Aorta (tissue), 5 donors: ENCODE data around the gene FAM50B. TPM values are rescaled to one million over a fixed set of nuclear protein-coding genes. Genes with fewer than 3 reads are reported as not detected.

Experiments
- ATAC-seq: fragments of 200-7000 bp; cut with Tn5 transposase; one replicate; pipeline ENCODE4 v1.9.1; 2022; ENCODE audit warnings: moderate library complexity; ENCODE audit not compliant: low FRiP score
- DNase-seq, 2 donors: peaks; one replicate each; pipeline ENCODE4 v3.0.0-alpha.2; 2020
- H3K27ac ChIP-seq, 2 donors: one replicate each; pipeline ENCODE4 v1.5.1; 2013; ENCODE audit warnings: low read length in 2 of 2, mild to moderate bottlenecking in 2 of 2, moderate library complexity in 2 of 2, control low read depth in 1 of 2, inconsistent platforms in 1 of 2, low read depth in 1 of 2
- H3K27me3 ChIP-seq, 2 donors: one replicate each; pipeline ENCODE4 v1.6.1; 2013; ENCODE audit warnings: control low read depth in 1 of 2, low read length in 1 of 2, mild to moderate bottlenecking in 1 of 2, moderate library complexity in 1 of 2; ENCODE audit not compliant: insufficient read depth in 2 of 2, control insufficient read depth in 1 of 2
- H3K36me3 ChIP-seq, 2 donors: one replicate each; pipeline ENCODE4 v1.6.1; 2013; ENCODE audit warnings: control low read depth in 1 of 2, low read length in 1 of 2, mild to moderate bottlenecking in 1 of 2; ENCODE audit not compliant: insufficient read depth in 2 of 2, control insufficient read depth in 1 of 2
- H3K4me1 ChIP-seq, 2 donors: one replicate each; pipeline ENCODE4 v1.6.1; 2013; ENCODE audit warnings: low read length in 2 of 2, control low read depth in 1 of 2, mild to moderate bottlenecking in 1 of 2, moderate library complexity in 1 of 2; ENCODE audit not compliant: insufficient read depth in 2 of 2, control insufficient read depth in 1 of 2
- H3K4me3 ChIP-seq, 2 donors: one replicate each; pipeline ENCODE4 v1.5.1; 2013; ENCODE audit warnings: low read length in 2 of 2, control low read depth in 1 of 2, mild to moderate bottlenecking in 1 of 2
- H3K9me3 ChIP-seq: one replicate; pipeline ENCODE4 v1.6.1; 2013; ENCODE audit warnings: mild to moderate bottlenecking, low read length; ENCODE audit not compliant: control insufficient read depth
- WGBS, 2 donors: extraction: QIAGEN DNeasy Blood & Tissue Kit; methylation state at CpG; one replicate each; pipeline ENCODE4 v1.1.7; 2013; 5-methylcytosine and 5-hydroxymethylcytosine counted together
- intact Hi-C, 2 donors: fragments of 100-400 bp; cut with DNase I; formaldehyde crosslinking; loops; one replicate each; pipeline versions ENCODE4 v1.14.2 to v1.15.0; 2022
- polyA plus RNA-seq, 2 donors: library from polyadenylated mRNA; stranded (reverse); fragments of 200-250 nt; gene quantifications; one replicate each; pipeline ENCODE4 v1.2.3, GENCODE V29; 2013
- total RNA-seq, 2 donors: library from RNA; stranded (reverse); fragmentation: NEBNext Ultra II Directional; extraction: Animal tissue kit (Norgen Biotek cat#: 25700); gene quantifications; one replicate each; pipeline ENCODE4 v1.2.1, GENCODE V29; 2021
- donor health status: healthy with polysubstance abuse.
- donor health status: Bipolar disorder and iron deficiency.
- donor health status: DM: no; HTN: no; CAD: no.
- donor health status: DM: no; HTN: no; CAD: no.
- donor health status: DM: yes; HTN: yes; CAD: no.

FAM50B gene
- total and polyA plus RNA-seq, 4 donors, result 7.8 to 13.6 (median 10.4) TPM

DNA sequence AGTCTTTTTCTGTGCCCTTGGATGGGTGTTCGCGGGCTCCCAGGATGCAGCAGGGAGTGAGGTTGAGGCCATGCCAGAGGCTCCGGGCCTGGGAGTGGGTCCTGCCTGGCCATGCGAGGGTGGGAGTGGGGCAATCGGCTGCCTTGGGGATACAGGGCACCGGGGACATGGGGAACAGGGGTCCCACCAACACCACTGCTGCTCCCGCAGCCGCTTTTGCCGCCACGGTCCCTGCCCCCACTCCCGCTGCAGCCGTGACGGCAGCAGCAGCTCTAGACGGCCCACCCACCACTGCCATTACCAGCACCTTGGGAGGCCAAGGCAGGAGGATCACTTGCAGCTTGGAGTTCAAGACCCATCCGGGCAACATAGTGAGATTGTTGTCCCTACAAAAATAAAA, 35.3 kb upstream of the FAM50B start:
- DNase-seq (no peak), ATAC-seq (no peak)
- intact Hi-C loops, result no loop called here
- Histone ChIP-seq H3K4me3 (no peak overlapping the region), H3K36me3 (no peaks in the 10 kb centered on the region), H3K9me3 (no peaks in the 10 kb centered on the region), H3K27ac (no peak overlapping the region), H3K4me1 (no peaks in the 10 kb centered on the region), H3K27me3 (no peaks in the 10 kb centered on the region)
- 96 to 97% methylated on average over 15 of the region's 15 CpGs for WGBS, 2 donors

DNA sequence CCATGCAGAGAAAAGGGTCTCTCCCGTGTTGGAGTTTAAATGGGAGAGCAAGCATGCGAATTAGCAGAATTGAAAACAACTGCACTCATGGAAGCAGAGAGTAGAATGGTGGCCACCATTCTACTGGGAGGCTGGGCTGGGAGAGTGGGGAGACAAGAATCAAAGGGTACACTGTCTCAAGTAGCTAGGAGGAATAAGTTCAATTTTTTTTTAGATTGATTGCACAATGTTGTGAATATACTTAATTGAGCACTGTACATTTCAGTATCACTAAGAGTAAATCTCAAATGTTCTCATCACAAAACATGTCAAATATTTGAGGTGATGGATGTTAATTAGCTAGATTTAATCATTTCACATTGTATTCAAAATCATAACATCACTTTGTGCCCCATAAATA, 34.6 kb upstream of the FAM50B start:
- DNase-seq, result no peak
- Histone ChIP-seq H3K4me3 (no peak overlapping the region), H3K9me3 (no peaks in the 10 kb centered on the region), H3K4me1 (no peaks in the 10 kb centered on the region), H3K36me3 (no peaks in the 10 kb centered on the region), H3K27ac (no peak overlapping the region), H3K27me3 (no peaks in the 10 kb centered on the region)
- intact Hi-C loops, result no loop called here
- 96 to 98% methylated on average over 2 of the region's 2 CpGs for WGBS, 2 donors
- ATAC-seq, result no peak

DNA sequence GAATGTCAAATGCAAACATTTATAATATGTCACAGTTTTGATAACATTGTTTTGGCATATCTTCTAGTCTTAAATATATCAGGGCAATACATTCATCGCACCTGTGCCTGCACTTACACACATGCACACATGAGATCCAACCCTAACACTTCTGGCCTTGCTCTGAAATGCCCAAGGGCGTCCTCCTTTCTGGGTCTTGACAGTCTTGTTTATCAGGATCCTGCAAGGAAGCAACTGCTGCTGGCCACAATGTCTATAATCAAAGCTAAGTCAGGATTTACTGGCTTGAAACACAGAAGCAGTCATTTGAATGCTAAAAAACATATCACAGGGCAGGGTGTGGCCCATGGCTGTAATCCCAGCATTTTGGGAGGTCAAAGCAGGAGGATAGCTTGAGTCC, 32.9 kb upstream of the FAM50B start:
- Histone ChIP-seq H3K27ac (no peak overlapping the region), H3K36me3 (no peaks in the 10 kb centered on the region), H3K27me3 (no peaks in the 10 kb centered on the region), H3K9me3 (no peaks in the 10 kb centered on the region), H3K4me1 (no peaks in the 10 kb centered on the region), H3K4me3 (no peak overlapping the region)
- DNase-seq (no peak), ATAC-seq (no peak)
- WGBS, 2 donors, result 90 to 95% methylated on average over 2 of the region's 2 CpGs
- intact Hi-C loops, result no loop called here

DNA sequence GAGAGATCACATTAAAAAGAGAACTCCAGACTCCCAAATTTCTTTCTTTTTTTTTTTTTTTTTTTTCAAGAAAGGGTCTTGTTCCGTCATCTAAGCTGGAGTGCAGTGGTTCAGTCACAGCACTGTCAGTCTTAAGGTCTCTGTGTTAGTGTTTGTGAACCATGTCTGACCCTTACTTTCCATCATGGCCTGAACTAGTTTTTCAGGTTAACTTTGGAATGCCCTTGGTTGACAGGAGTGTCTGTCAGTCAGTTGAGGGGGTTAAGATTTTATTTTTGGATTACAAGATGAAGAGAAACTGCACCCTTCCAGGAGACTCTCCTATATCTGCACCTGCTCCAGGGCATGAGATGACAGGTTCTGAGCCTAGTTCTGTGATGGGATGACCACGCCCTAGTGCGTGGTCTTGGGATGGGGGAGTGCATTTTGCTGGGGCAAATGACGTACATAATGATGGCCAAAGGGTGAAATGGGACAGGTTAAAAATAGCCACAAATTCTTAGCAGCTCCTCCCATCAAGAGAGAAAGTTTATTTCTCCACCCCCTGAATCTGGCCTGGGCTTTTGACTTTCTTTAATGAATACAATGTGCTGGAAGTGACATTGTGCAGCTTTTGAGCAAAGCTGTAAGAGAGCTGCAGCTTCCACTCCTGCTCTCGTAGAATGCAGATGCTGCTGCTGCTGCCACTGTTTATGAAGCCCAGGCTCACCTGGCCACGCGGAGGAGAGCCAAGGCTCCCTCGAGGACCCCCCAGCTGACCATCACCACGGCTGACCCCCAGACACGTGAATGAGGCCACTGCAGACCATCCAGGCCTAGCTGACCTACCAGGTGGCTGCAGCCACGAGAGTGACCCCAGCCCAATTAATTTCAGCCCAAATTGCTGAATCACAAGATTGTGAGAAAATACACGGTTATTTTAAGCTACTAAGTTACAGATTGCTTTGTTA, 29.7 kb upstream of the FAM50B start:
- Histone ChIP-seq H3K9me3 (no peaks in the 10 kb centered on the region), H3K27me3 (no peaks in the 10 kb centered on the region), H3K4me1 (no peaks in the 10 kb centered on the region), H3K27ac (no peak overlapping the region), H3K36me3 (no peaks in the 10 kb centered on the region), H3K4me3 (no peak overlapping the region)
- ATAC-seq (peak; percentile 20), DNase-seq (no peak)
- WGBS, 2 donors, result 60 to 64% methylated on average over 12 of the region's 12 CpGs
- intact Hi-C loops, result no loop called here

DNA sequence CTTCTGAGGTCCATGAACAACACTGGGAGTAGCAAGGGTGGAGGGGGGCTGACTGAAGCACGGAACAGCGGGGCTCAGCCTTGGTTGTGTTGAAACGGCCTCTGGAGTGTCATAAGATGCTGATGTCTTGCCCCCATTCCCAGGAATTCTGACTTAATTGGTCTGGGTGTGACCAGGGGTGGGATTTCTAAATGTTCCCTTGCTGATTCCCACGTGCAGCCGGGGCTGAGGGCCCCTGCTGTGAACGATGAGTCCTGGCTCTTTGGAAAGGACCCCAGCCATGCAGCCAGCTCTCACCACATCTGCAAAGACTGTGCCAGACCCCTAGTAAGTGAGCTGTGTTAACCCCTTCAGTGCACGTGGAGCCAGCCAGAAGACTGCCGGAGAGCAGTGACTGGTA, 28.6 kb upstream of the FAM50B start:
- ATAC-seq (peak; percentile 1), DNase-seq (no peak)
- H3K36me3 ChIP-seq, result no peaks in the 10 kb centered on the region
- no peak overlapping the region for H3K4me3 ChIP-seq
- H3K27ac ChIP-seq, result no peak overlapping the region
- no peaks in the 10 kb centered on the region for H3K4me1 ChIP-seq
- 62 to 63% methylated on average over 8 of the region's 8 CpGs for WGBS, 2 donors
- H3K27me3 ChIP-seq, result no peaks in the 10 kb centered on the region
- no peaks in the 10 kb centered on the region for H3K9me3 ChIP-seq
- intact Hi-C loops, result no loop called here

DNA sequence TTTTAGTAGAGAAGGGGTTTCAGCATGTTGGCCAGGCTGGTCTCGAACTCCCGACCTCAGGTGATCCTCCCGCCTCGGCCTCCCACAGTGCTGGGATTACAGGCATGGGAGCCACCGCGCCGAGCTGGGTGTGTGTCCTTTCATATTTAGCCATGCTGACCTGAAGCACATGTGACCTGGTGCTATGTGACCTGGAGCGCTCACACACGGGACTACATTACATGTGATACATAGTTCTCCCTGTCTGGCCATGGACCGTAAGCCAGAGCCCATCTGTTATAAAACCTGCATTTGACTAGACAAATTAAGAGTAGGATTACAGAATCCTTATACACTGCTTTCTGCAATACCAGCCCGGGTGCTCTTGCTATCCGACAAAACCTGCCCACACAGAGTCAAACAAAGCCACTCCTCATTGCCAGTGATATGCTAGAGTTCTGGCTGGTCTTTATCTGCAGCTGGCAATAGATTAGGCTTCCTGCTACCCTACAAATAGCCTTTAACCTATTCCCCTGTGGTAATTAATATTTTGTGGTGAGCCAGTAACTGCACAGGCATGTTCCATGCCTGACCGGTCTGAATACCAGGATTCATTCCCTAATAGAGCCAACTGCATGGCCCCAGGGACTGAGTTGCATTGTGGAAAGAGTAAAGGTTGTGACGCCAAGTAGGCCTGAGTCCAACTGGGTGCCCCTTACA, 26.3 kb upstream of the FAM50B start:
- Histone ChIP-seq H3K4me3 (no peak overlapping the region), H3K36me3 (no peaks in the 10 kb centered on the region), H3K9me3 (no peaks in the 10 kb centered on the region), H3K4me1 (no peaks in the 10 kb centered on the region), H3K27me3 (no peaks in the 10 kb centered on the region), H3K27ac (peak overlapping the region; percentile 34 to 78)
- no peak for DNase-seq
- intact Hi-C loops, result no loop called here
- WGBS, 2 donors, result 62 to 64% methylated on average over 14 of the region's 14 CpGs
- no peak for ATAC-seq

DNA sequence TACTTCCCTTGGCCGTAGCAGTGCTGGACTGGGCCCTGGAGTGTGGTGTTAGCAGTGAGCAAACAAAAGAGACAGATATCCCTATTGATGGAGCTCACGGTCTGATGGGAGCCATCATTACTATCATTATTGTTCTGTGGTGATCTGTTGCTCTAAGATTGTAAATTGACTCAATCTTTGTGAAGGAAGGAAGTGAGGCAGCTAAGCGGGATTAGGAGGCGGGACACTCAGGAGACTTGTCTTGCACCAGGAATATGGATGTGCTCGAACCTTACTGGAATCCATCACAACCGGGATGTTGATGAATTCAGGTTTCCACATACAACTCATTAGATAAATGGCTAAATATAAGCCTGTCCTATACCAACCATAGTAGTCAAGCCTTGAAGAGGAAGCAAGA, 25.5 kb upstream of the FAM50B start:
- ATAC-seq (no peak), DNase-seq (no peak)
- Histone ChIP-seq H3K27me3 (no peaks in the 10 kb centered on the region), H3K4me3 (no peak overlapping the region), H3K36me3 (no peaks in the 10 kb centered on the region), H3K4me1 (no peaks in the 10 kb centered on the region), H3K27ac (peak overlapping the region; percentile 34 to 78), H3K9me3 (no peaks in the 10 kb centered on the region)
- intact Hi-C loops, result no loop called here
- WGBS, 2 donors, result 89 to 92% methylated on average over 6 of the region's 6 CpGs

DNA sequence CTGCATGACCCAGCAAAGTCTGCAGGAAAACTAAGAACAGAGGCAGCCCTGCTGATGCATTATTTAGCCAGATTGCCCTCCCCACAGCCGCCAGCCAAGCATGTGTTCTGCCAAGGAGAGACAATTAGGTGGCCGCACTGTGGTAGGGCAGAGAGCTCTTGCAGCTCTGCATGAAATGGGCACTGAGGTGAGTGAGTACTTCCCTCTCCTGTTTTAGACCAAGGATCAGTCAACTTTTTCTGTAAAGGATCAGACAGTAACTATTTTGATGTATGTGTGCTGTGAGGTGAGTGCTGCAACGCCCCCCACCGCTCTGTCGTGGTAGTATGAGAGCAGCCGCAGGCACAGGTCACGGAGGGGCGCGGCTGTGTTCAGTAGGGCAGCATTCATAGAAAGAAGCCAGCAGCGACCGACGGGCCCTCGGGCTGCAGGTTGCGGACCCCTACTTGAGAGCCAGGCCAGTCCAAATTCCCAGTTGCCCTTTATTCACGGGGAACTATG, 23.8 kb upstream of the FAM50B start:
- no peaks in the 10 kb centered on the region for H3K4me1 ChIP-seq
- peak overlapping the region; percentile 31 to 92 for H3K27ac ChIP-seq
- no peak overlapping the region for H3K4me3 ChIP-seq
- no peaks in the 10 kb centered on the region for H3K36me3 ChIP-seq
- peak; percentile 77 for ATAC-seq
- intact Hi-C loops, result loop anchor here (1.0 to 5.0 kb wide), 2 partner anchors 76 to 87 kb away; no protein-coding TSS in a partner anchor
- peak; percentile 67 to 90 for DNase-seq
- H3K9me3 ChIP-seq, result no peaks in the 10 kb centered on the region
- WGBS, 2 donors, result 3 to 6% methylated on average over 15 of the region's 15 CpGs
- H3K27me3 ChIP-seq, result no peaks in the 10 kb centered on the region
